Naive thymus-derived CD4-positive, alpha-beta T cell (primary cell): ENCODE measurements around the gene NKAIN2. TPM values are rescaled to one million over a fixed set of nuclear protein-coding genes. Genes with fewer than 3 reads are reported as not detected.

ENCODE experiments used
- ATAC-seq: fragments of 150-1000 bp; cut with Tn5 transposase; 2 replicates; pipeline ENCODE4 v1.10.0; 2021; ENCODE audit warnings: mild to moderate bottlenecking, moderate library complexity
- CTCF ChIA-PET: fragments of 350-600 bp; sonication (Branson Sonifier 250); formaldehyde crosslinking; loops from one replicate; lab custom pipeline; 2021; ENCODE audit warnings: antibody characterized with exemption; lab: Charles Lee
- POLR2A ChIA-PET: fragments of 350-600 bp; sonication (Branson Sonifier 250); formaldehyde crosslinking; loops from one replicate; lab custom pipeline; 2021; ENCODE audit warnings: antibody characterized with exemption, inconsistent platforms; lab: Charles Lee
- DNase-seq, 9 donors: peaks; one replicate each; pipeline versions ENCODE4 v3.0.0 to v3.0.0-alpha.2; 2020 to 2022; ENCODE audit warnings: mixed read lengths in 1 of 9
- H3K27ac ChIP-seq: one replicate; pipeline ENCODE4 v1.7.0; 2013; ENCODE audit warnings: mild to moderate bottlenecking, low read depth, low read length, moderate library complexity
- H3K27me3 ChIP-seq, 2 donors: one replicate each; pipeline ENCODE4 v1.7.0; 2013; ENCODE audit warnings: low read length in 2 of 2, mild to moderate bottlenecking in 2 of 2, moderate library complexity in 2 of 2; ENCODE audit not compliant: control insufficient read depth in 2 of 2, insufficient read depth in 2 of 2
- H3K36me3 ChIP-seq, 3 experiments: 1 replicate in 2 of 3; 2 replicates in 1 of 3; pipeline ENCODE4 v1.7.0; 2013; ENCODE audit warnings: low read length in 3 of 3, mild to moderate bottlenecking in 3 of 3, moderate library complexity in 1 of 3; ENCODE audit not compliant: insufficient read depth in 3 of 3, control insufficient read depth in 2 of 3
- H3K4me1 ChIP-seq, 2 donors: one replicate each; pipeline ENCODE4 v1.7.0; 2013; ENCODE audit warnings: low read length in 2 of 2, mild to moderate bottlenecking in 2 of 2, moderate library complexity in 1 of 2; ENCODE audit not compliant: control insufficient read depth in 2 of 2, insufficient read depth in 2 of 2
- H3K4me3 ChIP-seq: 2 replicates; pipeline ENCODE4 v1.7.0; 2013; ENCODE audit warnings: mild to moderate bottlenecking, low read length
- H3K9me3 ChIP-seq, 3 experiments: 1 replicate in 2 of 3; 2 replicates in 1 of 3; pipeline ENCODE4 v1.7.0; 2013; ENCODE audit warnings: low read length in 3 of 3; ENCODE audit not compliant: control insufficient read depth in 2 of 3
- H3K27ac Mint-ChIP-seq, 9 donors: one replicate each; pipeline ENCODE4 v1.8.0; 2020 to 2022; ENCODE audit warnings: mixed read lengths in 9 of 9, mild to moderate bottlenecking in 8 of 9, moderate library complexity in 5 of 9, inconsistent platforms in 2 of 9
- H3K27me3 Mint-ChIP-seq, 5 donors: one replicate each; pipeline ENCODE4 v1.8.0; 2021 to 2022; ENCODE audit warnings: mixed read lengths in 5 of 5, mild to moderate bottlenecking in 1 of 5
- H3K36me3 Mint-ChIP-seq, 5 donors: one replicate each; pipeline ENCODE4 v1.8.0; 2020 to 2022; ENCODE audit warnings: mixed read lengths in 5 of 5, mild to moderate bottlenecking in 3 of 5, inconsistent platforms in 1 of 5
- H3K4me1 Mint-ChIP-seq, 7 donors: one replicate each; pipeline ENCODE4 v1.8.0; 2020 to 2022; ENCODE audit warnings: mixed read lengths in 7 of 7, mild to moderate bottlenecking in 3 of 7, inconsistent platforms in 1 of 7
- H3K4me3 Mint-ChIP-seq, 10 donors: one replicate each; pipeline ENCODE4 v1.8.0; 2020 to 2022; ENCODE audit warnings: mild to moderate bottlenecking in 10 of 10, mixed read lengths in 10 of 10, moderate library complexity in 6 of 10, inconsistent platforms in 2 of 10
- H3K9me3 Mint-ChIP-seq, 11 donors: one replicate each; pipeline ENCODE4 v1.8.0; 2020 to 2022; ENCODE audit warnings: mixed read lengths in 11 of 11, mild to moderate bottlenecking in 4 of 11, inconsistent platforms in 1 of 11, moderate library complexity in 1 of 11
- intact Hi-C, 2 donors: fragments of 100-400 bp; cut with micrococcal nuclease; formaldehyde crosslinking; loops; one replicate each; pipeline ENCODE4 v1.15.1; 2023
- polyA plus RNA-seq, 2 donors: library from polyadenylated mRNA; unstranded; fragments of 300-500 nt; fragmentation: Illumina TruSeq; gene quantifications; one replicate each; pipeline ENCODE4 v1.2.3, GENCODE V29; 2021
- total RNA-seq, 6 experiments: library from RNA in 5 of 6; stranded (reverse) in 5 of 6; gene quantifications; 1 replicate in 5 of 6; 2 replicates in 1 of 6; pipeline ENCODE4 v1.2.3 and lab custom pipeline; 2021 to 2026

NKAIN2 gene
- total and polyA plus RNA-seq, 7 experiments from 2014 or later: 0.21 to 2.9 TPM; not detected in 5

GRCh38 chr6:123928529-123928928 is 124.9 kb downstream of the NKAIN2 start:
- H3K9me3 Mint-ChIP-seq: peaks cover 0 to 14% (median 0%) of the 10 kb centered on the region in 11 donors
- POLR2A ChIA-PET: no interaction called here
- DNase-seq (no peak), ATAC-seq (no peak)
- H3K4me3 ChIP-seq: no peak overlapping the region
- H3K36me3 ChIP-seq: no peaks in the 10 kb centered on the region
- H3K4me1 Mint-ChIP-seq: no peaks in the 10 kb centered on the region
- no peaks in the 10 kb centered on the region for H3K36me3 Mint-ChIP-seq
- intact Hi-C loops: no loop called here
- no peaks in the 10 kb centered on the region for H3K9me3 ChIP-seq
- no peak overlapping the region for H3K4me3 Mint-ChIP-seq
- H3K27ac ChIP-seq: no peak overlapping the region
- no peaks in the 10 kb centered on the region for H3K27me3 Mint-ChIP-seq
- H3K27ac Mint-ChIP-seq: no peak overlapping the region
- H3K27me3 ChIP-seq: no peaks in the 10 kb centered on the region
- CTCF ChIA-PET: no interaction called here
- no peaks in the 10 kb centered on the region for H3K4me1 ChIP-seq

GRCh38 chr6:123931928-123932327 is 128.3 kb downstream of the NKAIN2 start:
- Mint-ChIP-seq H3K27me3 (no peaks in the 10 kb centered on the region), H3K36me3 (no peaks in the 10 kb centered on the region), H3K4me3 (no peak overlapping the region), H3K9me3 (peaks cover 0 to 12% (median 0%) of the 10 kb centered on the region in 11 donors), H3K4me1 (no peaks in the 10 kb centered on the region), H3K27ac (no peak overlapping the region)
- H3K4me1 ChIP-seq: no peaks in the 10 kb centered on the region
- ATAC-seq (no peak), DNase-seq (no peak)
- no peaks in the 10 kb centered on the region for H3K36me3 ChIP-seq
- no peak overlapping the region for H3K4me3 ChIP-seq
- H3K27ac ChIP-seq: no peak overlapping the region
- no peaks in the 10 kb centered on the region for H3K9me3 ChIP-seq
- ChIA-PET CTCF (no interaction called here), POLR2A (no interaction called here)
- intact Hi-C loops: no loop called here
- no peaks in the 10 kb centered on the region for H3K27me3 ChIP-seq

GRCh38 chr6:123940551-123940950 is 136.9 kb downstream of the NKAIN2 start:
- no peak for DNase-seq
- intact Hi-C loops: no loop called here

GRCh38 chr6:123941855-123942254 is 138.2 kb downstream of the NKAIN2 start:
- no peaks in the 10 kb centered on the region for H3K27me3 ChIP-seq
- intact Hi-C loops: no loop called here
- H3K9me3 Mint-ChIP-seq: peaks cover 0 to 2% (median 0%) of the 10 kb centered on the region in 11 donors

More at GRCh38 chr6:123940551-123940950, 136.9 kb downstream of the NKAIN2 start:
- H3K27me3 ChIP-seq: no peaks in the 10 kb centered on the region
- H3K4me1 Mint-ChIP-seq: no peaks in the 10 kb centered on the region
- no peak overlapping the region for H3K4me3 ChIP-seq
- H3K9me3 ChIP-seq: no peaks in the 10 kb centered on the region
- ATAC-seq: no peak
- H3K27ac ChIP-seq: no peak overlapping the region
- CTCF ChIA-PET: no interaction called here
- H3K27ac Mint-ChIP-seq: no peak overlapping the region
- POLR2A ChIA-PET: no interaction called here
- H3K27me3 Mint-ChIP-seq: no peaks in the 10 kb centered on the region
- H3K4me1 ChIP-seq: no peaks in the 10 kb centered on the region
- no peaks in the 10 kb centered on the region for H3K36me3 Mint-ChIP-seq
- peaks cover 0 to 3% (median 0%) of the 10 kb centered on the region in 11 donors for H3K9me3 Mint-ChIP-seq
- no peak overlapping the region for H3K4me3 Mint-ChIP-seq
- no peaks in the 10 kb centered on the region for H3K36me3 ChIP-seq

GRCh38 chr6:123945386-123945785 is 141.7 kb downstream of the NKAIN2 start:
- no peak overlapping the region for H3K27ac Mint-ChIP-seq
- DNase-seq (no peak), ATAC-seq (no peak)
- H3K9me3 Mint-ChIP-seq: peaks cover 0 to 3% (median 0%) of the 10 kb centered on the region in 11 donors
- Histone ChIP-seq H3K4me1 (no peaks in the 10 kb centered on the region), H3K4me3 (no peak overlapping the region), H3K27me3 (no peaks in the 10 kb centered on the region), H3K36me3 (no peaks in the 10 kb centered on the region), H3K27ac (no peak overlapping the region), H3K9me3 (no peaks in the 10 kb centered on the region)
- ChIA-PET POLR2A (no interaction called here), CTCF (no interaction called here)
- H3K4me1 Mint-ChIP-seq: no peaks in the 10 kb centered on the region
- no peaks in the 10 kb centered on the region for H3K36me3 Mint-ChIP-seq
- H3K27me3 Mint-ChIP-seq: no peaks in the 10 kb centered on the region
- intact Hi-C loops: no loop called here
- H3K4me3 Mint-ChIP-seq: no peak overlapping the region

More at GRCh38 chr6:123941855-123942254, 138.2 kb downstream of the NKAIN2 start:
- Mint-ChIP-seq H3K27ac (no peak overlapping the region), H3K4me1 (no peaks in the 10 kb centered on the region), H3K4me3 (no peak overlapping the region), H3K27me3 (no peaks in the 10 kb centered on the region), H3K36me3 (no peaks in the 10 kb centered on the region)
- ATAC-seq (no peak), DNase-seq (no peak)
- CTCF ChIA-PET: no interaction called here
- POLR2A ChIA-PET: no interaction called here
- Histone ChIP-seq H3K4me3 (no peak overlapping the region), H3K36me3 (no peaks in the 10 kb centered on the region), H3K4me1 (no peaks in the 10 kb centered on the region), H3K9me3 (no peaks in the 10 kb centered on the region), H3K27ac (no peak overlapping the region)

GRCh38 chr6:123953920-123954319 is 150.3 kb downstream of the NKAIN2 start:
- Mint-ChIP-seq H3K4me3 (no peak overlapping the region), H3K27me3 (no peaks in the 10 kb centered on the region), H3K4me1 (no peaks in the 10 kb centered on the region), H3K9me3 (peaks cover 2 to 16% (median 8%) of the 10 kb centered on the region in 11 donors), H3K27ac (no peak overlapping the region), H3K36me3 (peaks cover 0 to 5% (median 0%) of the 10 kb centered on the region in 5 donors)
- intact Hi-C loops: no loop called here
- Histone ChIP-seq H3K4me3 (no peak overlapping the region), H3K36me3 (no peaks in the 10 kb centered on the region), H3K4me1 (no peaks in the 10 kb centered on the region), H3K27me3 (no peaks in the 10 kb centered on the region), H3K9me3 (peaks cover 0 to 13% (median 0%) of the 10 kb centered on the region in 3 experiments), H3K27ac (no peak overlapping the region)
- CTCF ChIA-PET: no interaction called here
- DNase-seq: no peak
- ATAC-seq: no peak
- POLR2A ChIA-PET: no interaction called here

- CTCF ChIA-PET: interaction anchor here (0.6 kb wide), 1 partner anchor 544 kb away, joined by 3 read pairs; no protein-coding TSS in a partner anchor
- H3K9me3 ChIP-seq: peaks cover 0 to 13% (median 0%) of the 10 kb centered on the region in 3 experiments
- no peak overlapping the region for H3K27ac ChIP-seq
- no peaks in the 10 kb centered on the region for H3K27me3 Mint-ChIP-seq
- intact Hi-C loops: no loop called here
- H3K4me1 ChIP-seq: no peaks in the 10 kb centered on the region
- DNase-seq (no peak), ATAC-seq (no peak)
- H3K9me3 Mint-ChIP-seq: peaks cover 2 to 16% (median 8%) of the 10 kb centered on the region in 11 donors
- no peak overlapping the region for H3K4me3 Mint-ChIP-seq
- POLR2A ChIA-PET: no interaction called here
- H3K36me3 ChIP-seq: no peaks in the 10 kb centered on the region
- H3K4me1 Mint-ChIP-seq: no peaks in the 10 kb centered on the region
- no peak overlapping the region for H3K4me3 ChIP-seq
- peaks cover 0 to 5% (median 0%) of the 10 kb centered on the region in 5 donors for H3K36me3 Mint-ChIP-seq
- no peaks in the 10 kb centered on the region for H3K27me3 ChIP-seq
- no peak overlapping the region for H3K27ac Mint-ChIP-seq
Observed at GRCh38 chr6:123956492-123957139, 153.0 kb downstream of the NKAIN2 start.
